HepG2 (cell line): ENCODE data around the gene KRI1. TPM values are rescaled to one million over a fixed set of nuclear protein-coding genes. Genes with fewer than 3 reads are reported as not detected.

ENCODE experiments used
- DNMT3B ChIP-seq: conservative IDR thresholded peaks from 2 replicates; pipeline ENCODE4 v1.6.1; 2016; ENCODE audit warnings: missing biosample characterization, control low read depth
- FOXP1 ChIP-seq, 2 experiments: fragments of 450-650 bp in 1 of 2; IDR thresholded peaks; 2 replicates each; pipeline ENCODE4 v1.6.1; 2017 to 2018; ENCODE audit warnings: antibody characterized with exemption in 1 of 2
- HNRNPUL1 ChIP-seq: fragments of 200-400 bp; formaldehyde crosslinking; IDR thresholded peaks from 2 replicates; pipeline ENCODE4 v1.6.1; 2017; ENCODE audit warnings: low read depth, mild to moderate bottlenecking, low read length, moderate library complexity
- IRF2 ChIP-seq: IDR thresholded peaks from 2 replicates; pipeline ENCODE4 v1.6.1; 2018; ENCODE audit warnings: missing genetic modification reagents, missing compliant biosample characterization
- MIER3 ChIP-seq: IDR thresholded peaks from 2 replicates; pipeline ENCODE4 v1.6.1; 2016; ENCODE audit warnings: missing compliant biosample characterization, borderline replicate concordance
- MXD3 ChIP-seq: IDR thresholded peaks from 2 replicates; pipeline ENCODE4 v1.6.1; 2016; ENCODE audit warnings: mild to moderate bottlenecking, missing biosample characterization, missing genetic modification reagents
- NCOR1 ChIP-seq: fragments of 200-600 bp; sonication (generic); IDR thresholded peaks from 2 replicates; pipeline ENCODE4 v1.7.0; 2017; ENCODE audit warnings: antibody characterized with exemption, low read length, borderline replicate concordance
- PBX3 ChIP-seq: sonication (generic); formaldehyde crosslinking; IDR thresholded peaks from 2 replicates; pipeline ENCODE4 v1.8.1; 2023; ENCODE audit warnings: missing genetic modification reagents, inconsistent platforms, borderline replicate concordance
- REPIN1 ChIP-seq: sonication (generic); formaldehyde crosslinking; IDR thresholded peaks from 2 replicates; pipeline ENCODE4 v1.8.0; 2022; ENCODE audit warnings: missing genetic modification reagents, low read depth, mild to moderate bottlenecking, borderline replicate concordance
- TFAP4 ChIP-seq: sonication (generic); IDR thresholded peaks from 2 replicates; pipeline ENCODE4 v1.6.1; 2016; ENCODE audit warnings: low read depth, borderline replicate concordance
- ZBTB3 ChIP-seq: sonication (generic); formaldehyde crosslinking; IDR thresholded peaks from 2 replicates; pipeline ENCODE4 v1.4.0; 2020; ENCODE audit warnings: low read depth, mild to moderate bottlenecking, moderate library complexity, missing genetic modification reagents, borderline replicate concordance
- ZHX2 ChIP-seq, 2 experiments: sonication (generic) in 1 of 2; formaldehyde crosslinking in 1 of 2; IDR thresholded peaks; 2 replicates each; pipeline versions ENCODE4 v1.6.1 to v1.9.0; 2014 to 2022; ENCODE audit warnings: antibody characterized with exemption in 1 of 2, borderline replicate concordance in 1 of 2, inconsistent platforms in 1 of 2, low read depth in 1 of 2, missing genetic modification reagents in 1 of 2
- ZNF136 ChIP-seq: sonication (generic); formaldehyde crosslinking; IDR thresholded peaks from 2 replicates; pipeline ENCODE4 v1.8.1; 2022; ENCODE audit warnings: low read depth, mild to moderate bottlenecking, moderate library complexity, missing genetic modification reagents
- ZNF138 ChIP-seq: sonication (generic); formaldehyde crosslinking; IDR thresholded peaks from 2 replicates; pipeline ENCODE4 v1.5.0; 2020; ENCODE audit warnings: mild to moderate bottlenecking, low read depth, missing genetic modification reagents
- ZNF317 ChIP-seq: sonication (generic); formaldehyde crosslinking; IDR thresholded peaks from 2 replicates; pipeline ENCODE4 v1.5.0; 2020; ENCODE audit warnings: mild to moderate bottlenecking, missing genetic modification reagents
- ZNF382 ChIP-seq: sonication (generic); formaldehyde crosslinking; IDR thresholded peaks from 2 replicates; pipeline ENCODE4 v1.5.0; 2020; ENCODE audit warnings: missing genetic modification reagents, mild to moderate bottlenecking, borderline replicate concordance
- ZNF616 ChIP-seq: sonication (generic); formaldehyde crosslinking; IDR thresholded peaks from 2 replicates; pipeline ENCODE4 v1.5.0; 2020; ENCODE audit warnings: low read depth, mild to moderate bottlenecking, missing genetic modification reagents
- ZNF713 ChIP-seq: sonication (generic); formaldehyde crosslinking; IDR thresholded peaks from 2 replicates; pipeline ENCODE4 v1.4.0; 2020; ENCODE audit warnings: mild to moderate bottlenecking, missing genetic modification reagents
- ZNF746 ChIP-seq: sonication (generic); formaldehyde crosslinking; IDR thresholded peaks from 2 replicates; pipeline ENCODE4 v1.8.0; 2022; ENCODE audit warnings: mild to moderate bottlenecking, missing genetic modification reagents
- ZNF766 ChIP-seq: sonication (generic); formaldehyde crosslinking; IDR thresholded peaks from 2 replicates; pipeline ENCODE4 v1.5.0; 2020; ENCODE audit warnings: missing genetic modification reagents, borderline replicate concordance
- ZSCAN12 ChIP-seq: sonication (generic); formaldehyde crosslinking; IDR thresholded peaks from 2 replicates; pipeline ENCODE4 v1.9.0; 2021; ENCODE audit warnings: mild to moderate bottlenecking, missing genetic modification reagents
- polyA plus RNA-seq, 8 experiments: library from polyadenylated mRNA; depleted of rRNA in 3 of 8; stranded (reverse) in 7 of 8; unstranded in 1 of 8; fragments of >200 nt; fragmentation: Illumina TruSeq in 4 of 8; extraction: Trizol in 4 of 8; gene quantifications; 2 replicates each; pipeline versions ENCODE4 v1.2.1 to v1.2.3, GENCODE V29; 2011 to 2016; ENCODE audit warnings: low read depth in 4 of 8, missing spikeins in 1 of 8, mixed read lengths in 1 of 8; ENCODE audit not compliant: insufficient read depth in 1 of 8
- total RNA-seq, 5 experiments: library from RNA; depleted of rRNA; stranded (reverse); fragments of >200 nt; fragmentation: Illumina TruSeq; extraction: Trizol; gene quantifications; 2 replicates each; pipeline ENCODE4 v1.2.3, GENCODE V29; 2016; ENCODE audit warnings: low read depth in 1 of 5

Gene KRI1
- total and polyA plus RNA-seq, 2 of the 13 experiments (the other 11 are each of a cell fraction or from before 2014, with no cell fraction given) = 9.1 to 11.7 TPM

- TF ChIP-seq PBX3 (CRISPR knock-in tag) = no peak
- no peak for TF ChIP-seq ZNF382 (CRISPR knock-in tag)
- TF ChIP-seq HNRNPUL1 = no peak
- TF ChIP-seq IRF2 (CRISPR knock-in tag) = no peak
- no peak for TF ChIP-seq ZNF766 (CRISPR knock-in tag)
- no peak for TF ChIP-seq TFAP4
- no peak for TF ChIP-seq DNMT3B (CRISPR knock-in tag)
- no peak for TF ChIP-seq ZNF136 (CRISPR knock-in tag)
- TF ChIP-seq ZBTB3 = no peak
- 0 out of 2 replicates have a peak, but pooled peaks have one; percentile 21 for TF ChIP-seq REPIN1 (CRISPR knock-in tag)
- TF ChIP-seq ZNF713 = no peak
- no peak for TF ChIP-seq ZHX2 (IDR thresholded peaks at IDR 0.05; ENCODE audit: low read depth)
- peak; percentile 26; the same call in 1 of the 2 replicates for TF ChIP-seq ZHX2 (CRISPR knock-in tag; IDR thresholded peaks at IDR 0.05; ENCODE audit: borderline replicate concordance)
- TF ChIP-seq ZSCAN12 = no peak
- TF ChIP-seq ZNF616 (CRISPR knock-in tag) = no peak
- TF ChIP-seq MXD3 (CRISPR knock-in tag) = no peak
- peak; percentile 19; the same call in 1 of the 2 replicates for TF ChIP-seq NCOR1
- no peak for TF ChIP-seq FOXP1 (IDR thresholded peaks at IDR 0.05)
- no peak for TF ChIP-seq FOXP1 (CRISPR knock-in tag; IDR thresholded peaks at IDR 0.05)
- no peak for TF ChIP-seq MIER3 (CRISPR knock-in tag)
- no peak for TF ChIP-seq ZNF746 (CRISPR knock-in tag)
- TF ChIP-seq ZNF317 (CRISPR knock-in tag) = no peak
- no peak for TF ChIP-seq ZNF138 (CRISPR knock-in tag)
These were observed 22.2 kb downstream of the KRI1 start, which contains the start of gene ATG4D (continued) for GRCh38 chr19:10543420-10544241.
